HG02571 (cell line): ENCODE measurements around the gene NEIL1.
"Not testable (repeated sequence)": the region's sequence is repeated elsewhere in the genome, so short reads cannot be mapped to it uniquely, and the experiment has no call there.

Source experiments
- ATAC-seq: cut with Tn5 transposase; IDR thresholded peaks from one replicate; pipeline ENCODE4 v1.9.1; 2021; ENCODE audit warnings: mild to moderate bottlenecking, moderate library complexity; ENCODE audit not compliant: unreplicated experiment

The NEIL1 gene

DNA sequence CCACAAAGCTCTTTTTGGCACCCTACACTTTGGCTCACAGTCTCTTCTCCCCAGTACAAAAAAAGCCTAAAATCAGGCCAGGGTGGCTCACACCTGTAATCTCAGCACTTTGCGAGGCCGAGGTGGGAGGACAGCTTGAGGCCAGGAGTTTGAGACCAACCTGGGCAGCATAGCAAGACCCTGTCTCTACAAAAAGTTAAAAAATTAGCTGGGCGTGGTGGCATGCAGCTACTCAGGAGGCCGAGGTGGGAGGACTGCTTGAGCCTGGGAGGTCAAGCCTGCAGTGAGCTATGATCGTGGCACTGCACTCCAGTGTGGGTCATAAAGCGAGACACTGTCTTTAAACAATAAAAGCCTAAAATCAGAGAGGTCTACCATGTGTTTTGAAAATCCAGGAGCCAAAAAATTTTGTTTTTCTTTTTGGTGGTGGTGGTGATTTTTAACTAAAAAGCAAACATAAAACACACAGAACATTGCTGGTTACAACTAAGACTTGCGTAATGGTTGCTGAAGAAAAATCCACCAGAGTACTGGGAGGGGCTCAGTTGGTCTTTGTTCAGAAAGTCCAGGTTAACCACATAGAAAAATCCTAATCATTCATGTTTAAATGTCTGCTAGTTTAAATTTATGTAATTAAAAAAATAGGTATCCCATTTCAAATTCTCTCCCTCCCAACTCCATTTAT lies 23.2 kb downstream of the NEIL1 start:
- no peak for ATAC-seq

DNA sequence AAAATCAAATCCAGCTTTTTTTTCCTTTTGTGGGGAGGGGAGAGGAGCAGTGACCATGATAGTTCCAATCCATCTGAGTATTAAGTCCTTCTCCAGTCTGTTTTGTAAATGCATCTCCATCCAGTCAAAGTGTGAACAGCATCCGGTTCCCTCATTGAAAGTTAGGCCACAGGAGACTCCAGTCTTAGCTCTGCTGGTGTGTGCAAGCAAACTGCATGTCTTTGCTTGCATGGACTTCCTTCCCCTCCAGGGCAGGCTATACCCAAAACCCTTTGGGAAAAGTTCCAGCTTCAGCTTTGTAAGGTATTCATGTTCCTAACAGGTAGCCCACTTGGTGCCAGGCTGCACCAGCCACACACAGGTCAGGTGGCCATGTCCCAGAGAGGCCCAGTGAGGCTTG lies 24.6 kb downstream of the NEIL1 start:
- no peak for ATAC-seq

DNA sequence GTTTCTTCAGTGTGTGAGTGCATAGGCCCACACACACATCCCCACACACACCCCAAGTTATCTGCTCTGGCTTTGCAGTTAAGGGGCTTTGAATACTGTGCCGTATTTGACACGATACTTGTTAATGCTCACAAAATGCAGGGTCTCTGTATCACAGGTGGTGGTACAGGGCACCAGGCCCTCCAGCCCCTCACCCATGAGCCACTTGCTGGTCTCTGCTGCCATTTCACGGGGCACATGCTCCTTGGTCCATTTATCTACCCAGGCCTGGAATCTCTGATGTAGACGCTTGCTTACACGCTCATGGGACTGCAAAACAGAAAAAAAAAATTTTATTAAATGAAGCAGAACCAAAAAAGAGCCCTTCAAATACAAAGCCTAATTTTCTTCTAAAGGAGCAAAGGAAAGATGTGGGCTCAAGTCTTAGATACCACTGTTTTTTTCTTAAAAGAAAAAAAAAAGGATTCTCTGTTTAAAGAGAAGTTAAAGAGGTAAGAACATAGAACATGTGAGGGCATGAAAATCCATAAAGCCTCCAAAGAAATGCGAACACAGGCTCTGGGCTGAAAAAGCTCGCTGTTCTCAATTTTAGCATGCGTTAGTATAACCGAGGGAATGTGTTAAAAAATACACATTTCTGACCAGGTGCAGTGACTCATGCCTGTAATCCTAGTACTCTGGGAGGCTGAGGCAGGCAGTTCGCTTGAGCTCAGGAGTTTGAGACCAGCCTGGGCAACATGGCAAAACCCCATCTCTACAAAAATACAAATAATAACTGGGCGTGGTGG lies 25.3 kb downstream of the NEIL1 start:
- no peak for ATAC-seq

- ATAC-seq: no peak
Observed at GRCh38 chr15:75380773-75381172, 33.9 kb downstream of the NEIL1 start.

DNA sequence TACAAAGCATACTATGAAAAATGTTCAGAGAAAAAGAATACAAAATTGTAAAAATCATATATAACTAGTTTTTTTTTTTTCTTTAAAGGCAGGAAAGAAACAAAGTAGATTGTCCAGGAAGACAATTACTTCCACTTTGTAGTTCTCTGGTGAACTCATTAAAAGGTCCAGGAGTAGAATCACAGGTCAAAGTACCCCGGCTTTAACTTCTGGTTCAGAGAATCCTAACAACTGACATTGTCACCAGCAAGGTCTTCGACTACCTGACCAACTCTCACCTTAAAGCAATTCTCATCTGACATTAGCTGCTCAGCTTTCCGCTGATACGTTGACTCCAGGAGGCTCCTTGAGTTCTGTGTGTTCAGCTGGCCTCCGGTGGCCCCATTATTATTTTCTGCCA lies 37.1 kb downstream of the NEIL1 start:
- ATAC-seq: not testable (repeated sequence)

DNA sequence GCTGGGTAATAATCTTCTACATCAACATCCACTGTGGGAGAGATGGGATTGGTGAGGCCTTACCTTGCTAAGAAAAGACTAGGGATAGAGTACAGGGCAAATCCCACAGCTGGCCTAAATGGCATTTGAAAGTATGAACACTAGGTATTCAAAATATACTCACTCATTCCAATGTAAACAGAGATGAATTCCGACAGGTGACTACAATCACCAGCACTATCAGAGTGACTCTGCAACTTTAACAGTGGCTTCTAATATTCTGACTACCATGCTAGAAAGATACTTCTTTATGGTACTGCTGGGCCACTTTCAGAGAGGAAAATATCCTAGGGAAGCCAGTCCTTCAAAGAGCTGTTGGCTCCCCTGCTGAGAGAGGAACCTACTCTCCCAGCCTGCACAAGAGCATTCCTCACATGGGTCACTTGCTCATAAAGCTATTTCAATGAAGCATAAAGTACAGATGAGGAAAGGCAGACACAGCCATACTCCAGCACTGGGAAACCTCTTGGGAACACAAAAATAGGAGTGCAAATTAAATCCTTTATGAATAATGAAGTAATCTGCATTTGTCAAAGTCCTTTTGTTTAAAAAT lies 43.0 kb downstream of the NEIL1 start:
- no peak for ATAC-seq

DNA sequence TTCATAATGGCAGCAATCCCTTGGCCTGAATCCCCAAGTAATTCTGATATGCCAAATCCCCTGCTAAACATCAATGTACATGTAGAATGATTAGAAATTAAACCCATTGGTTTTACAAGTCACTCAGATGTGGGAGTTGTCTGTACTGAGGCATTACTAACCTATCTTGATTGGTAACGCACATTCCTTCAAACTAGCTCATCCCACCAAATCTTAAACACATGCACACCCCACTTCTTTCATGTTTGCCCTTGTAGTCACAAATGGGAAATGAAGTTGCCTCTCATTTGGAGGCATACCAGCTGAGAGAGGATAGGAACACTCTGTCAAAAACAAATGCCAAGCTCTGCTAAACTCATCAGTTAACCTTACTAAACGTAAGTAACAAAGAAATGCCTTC lies 50.7 kb downstream of the NEIL1 start:
- ATAC-seq: no peak

- no peak for ATAC-seq
Observed at GRCh38 chr15:75403892-75404291, 57.1 kb downstream of the NEIL1 start.
